Activated T-cell treated with anti-CD3 and anti-CD28 coated beads for 1 hour (primary cell): ENCODE results near the gene SVOP.
"Not testable (repeated sequence)": the region's sequence is repeated elsewhere in the genome, so short reads cannot be mapped to it uniquely, and the experiment has no call there.

ENCODE experiments used
- DNase-seq: peaks from one replicate; pipeline ENCODE4 v3.0.0-alpha.2; 2020; ENCODE audit warnings: low read depth

Gene SVOP

DNA sequence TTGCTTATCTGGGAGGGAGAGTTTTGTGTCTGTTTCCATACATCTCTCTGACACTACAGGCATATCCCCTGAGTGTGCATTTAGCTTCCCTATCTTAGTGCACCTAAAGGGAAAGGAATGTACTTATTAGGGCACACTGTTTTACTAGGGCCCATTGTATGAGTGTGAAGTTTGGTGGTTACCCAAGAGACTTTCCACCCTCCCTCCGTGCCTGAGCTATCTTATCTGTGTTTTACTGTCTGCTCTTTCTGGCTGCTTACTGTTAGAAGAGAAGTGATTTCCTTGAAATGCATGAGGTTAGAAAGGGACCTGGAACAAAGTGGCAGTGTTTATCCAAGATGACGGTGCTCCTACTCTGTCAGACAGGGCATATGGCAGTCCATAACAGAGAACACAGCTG lies 8.5 kb upstream of the SVOP start:
- DNase-seq, result no peak

DNA sequence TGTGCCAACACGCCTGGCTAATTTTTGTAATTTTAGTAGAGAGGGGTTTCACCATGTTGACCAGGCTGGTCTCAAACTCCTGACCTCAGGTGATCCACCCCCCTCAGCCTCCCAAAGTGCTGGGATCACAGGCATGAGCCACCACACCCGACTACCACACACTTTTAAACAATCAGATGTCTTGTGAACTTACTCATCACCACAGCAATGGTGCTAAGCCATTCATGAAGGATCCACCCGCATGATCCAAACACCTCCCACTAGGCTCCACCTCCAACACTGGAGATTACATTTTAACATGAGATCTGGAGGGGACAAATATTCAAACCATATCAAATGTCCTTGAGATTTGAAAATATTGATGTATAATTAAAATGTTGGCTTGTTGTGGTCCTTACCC lies 7.8 kb upstream of the SVOP start:
- DNase-seq, result not testable (repeated sequence)

DNA sequence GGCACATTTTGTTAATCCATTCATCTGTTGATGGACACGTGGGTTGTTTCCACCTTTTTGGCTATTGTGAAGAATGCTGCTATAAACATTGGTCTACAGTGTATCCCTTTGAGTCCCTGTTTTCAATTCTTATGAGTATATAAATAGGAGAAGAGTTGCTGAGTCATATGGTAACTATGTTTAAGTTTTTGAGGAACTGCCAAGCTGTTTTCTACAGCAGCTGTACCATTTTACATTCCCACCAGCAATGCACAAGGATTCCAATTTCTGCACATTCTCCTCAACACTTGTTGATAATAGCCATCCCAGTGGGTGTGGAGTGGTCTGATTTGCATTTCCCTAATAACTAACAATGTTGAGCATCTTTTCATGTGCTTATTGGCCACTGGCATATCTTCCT lies 6.9 kb upstream of the SVOP start:
- no peak for DNase-seq

DNA sequence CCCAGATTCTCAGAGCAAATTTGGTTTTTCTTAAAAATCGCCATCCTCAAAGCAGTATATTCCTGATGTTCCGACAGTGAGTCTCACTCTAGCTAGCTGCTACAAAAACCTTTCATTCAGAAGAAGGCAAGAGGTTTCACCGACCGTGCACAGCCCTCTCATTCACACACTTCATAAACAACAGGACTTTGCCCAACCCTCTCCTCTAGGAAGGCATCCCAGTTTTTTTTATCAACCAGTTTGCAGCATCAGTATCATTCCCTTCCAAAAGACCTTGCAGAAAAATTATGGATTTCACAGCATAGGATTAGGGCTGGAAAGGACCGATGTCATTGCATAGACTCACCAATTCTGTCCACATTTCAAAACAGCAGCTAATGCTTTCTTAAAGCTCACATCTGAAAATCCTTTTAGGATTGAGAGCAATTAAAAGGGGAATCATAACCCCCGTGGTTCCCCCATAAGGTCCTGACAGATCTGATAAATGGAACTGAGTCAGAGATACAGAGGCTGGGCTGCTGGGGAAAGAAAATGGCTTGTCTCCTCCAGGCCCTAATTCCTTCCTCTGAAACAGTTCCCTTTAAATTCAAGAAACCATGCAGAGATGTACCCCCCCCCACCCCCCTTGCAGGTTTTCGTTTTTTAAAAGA lies 597 bp downstream of the SVOP start:
- DNase-seq, result no peak

DNA sequence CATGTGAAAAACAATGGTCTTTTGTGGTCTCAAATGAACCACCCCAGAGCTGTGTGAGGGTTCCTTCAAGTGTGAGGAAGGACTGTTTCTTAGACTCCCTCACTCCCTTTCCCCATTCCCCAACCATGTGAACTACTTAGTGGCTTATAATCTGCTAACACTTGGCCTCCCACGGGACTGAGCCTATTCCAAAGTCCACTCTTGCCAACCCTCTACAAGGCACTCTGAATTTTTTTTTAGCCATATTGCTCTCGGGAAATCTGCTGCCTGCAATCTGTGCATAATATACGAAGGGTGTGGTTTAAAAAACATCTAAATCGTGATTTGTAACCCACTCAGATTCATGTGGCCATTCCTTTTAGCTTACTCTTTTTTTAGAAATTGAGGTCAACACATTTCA lies 2.6 kb downstream of the SVOP start:
- DNase-seq, result no peak

DNA sequence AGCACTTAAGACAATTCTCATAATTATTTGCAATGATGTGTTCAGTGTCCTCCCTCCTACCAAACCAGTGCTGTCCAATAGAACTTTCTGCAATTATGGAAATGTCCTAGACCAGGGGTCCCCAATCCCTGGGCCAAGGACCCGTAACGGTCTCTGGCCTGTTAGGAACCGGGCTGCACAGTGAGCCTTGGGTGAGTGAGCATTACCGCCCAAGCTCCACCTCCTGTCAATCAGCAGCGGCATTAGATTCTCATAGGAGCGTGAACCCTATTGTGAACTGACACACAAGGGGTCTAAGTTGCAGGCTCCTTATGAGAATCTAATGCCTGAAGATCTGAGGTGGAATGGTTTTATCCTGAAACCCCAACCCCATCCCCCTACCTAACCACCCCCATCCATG lies 3.9 kb downstream of the SVOP start:
- no peak for DNase-seq

DNA sequence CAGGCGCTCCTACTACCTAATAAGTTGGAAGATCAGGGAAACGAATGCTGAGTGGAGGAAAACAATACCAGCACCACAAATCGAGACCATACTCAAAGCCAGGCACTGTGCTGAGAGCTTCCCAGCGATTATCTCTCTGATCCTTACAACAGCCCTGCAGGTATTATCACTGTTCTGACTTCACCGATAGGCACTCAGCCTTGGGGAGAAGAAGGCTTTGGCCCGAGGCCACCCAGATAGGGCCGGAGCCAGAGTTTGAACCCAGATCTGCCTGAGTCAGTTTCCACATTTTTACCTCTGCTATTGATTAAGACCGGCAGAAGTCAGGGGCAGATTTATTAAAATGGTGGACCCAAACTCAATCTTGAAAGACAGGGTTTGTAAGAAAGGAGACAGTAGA lies 4.9 kb downstream of the SVOP start:
- no peak for DNase-seq

DNA sequence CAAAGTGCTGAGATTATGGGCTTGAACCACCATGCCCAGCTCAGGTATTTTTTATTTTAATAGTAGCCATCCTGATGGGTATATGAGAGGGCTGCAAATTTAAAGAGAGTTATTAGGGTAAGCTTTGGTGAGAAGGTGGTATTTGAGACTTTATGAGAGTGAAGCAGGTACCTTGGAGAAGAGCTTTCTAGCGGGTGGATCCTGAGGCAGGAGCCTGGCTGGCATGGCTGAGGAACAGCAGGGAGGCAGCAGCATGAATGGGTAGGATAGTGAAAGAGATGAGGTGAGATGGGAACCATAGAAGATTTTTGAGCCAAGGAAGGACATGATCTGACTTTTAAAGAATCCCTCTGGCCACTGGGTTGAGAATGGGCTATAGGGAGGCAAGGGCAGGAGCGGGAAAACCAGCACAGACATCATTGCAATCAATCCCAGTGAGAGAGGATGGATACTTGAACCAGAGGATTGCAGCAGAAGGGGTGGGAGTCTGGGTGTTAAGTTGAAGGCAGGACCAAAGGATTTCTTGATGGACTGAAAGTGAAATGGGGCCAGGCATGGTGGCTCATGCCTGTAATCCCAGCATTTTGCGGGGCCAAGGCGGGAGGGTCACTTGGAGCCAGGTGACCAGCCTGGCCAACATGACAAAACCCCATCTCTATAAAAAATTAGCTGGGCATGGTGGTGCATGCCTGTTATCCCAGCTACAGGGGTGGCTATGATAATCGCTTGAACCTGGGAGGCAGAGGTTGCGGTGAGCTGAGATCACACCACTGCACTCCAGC lies 5.7 kb downstream of the SVOP start:
- DNase-seq, result no peak

DNA sequence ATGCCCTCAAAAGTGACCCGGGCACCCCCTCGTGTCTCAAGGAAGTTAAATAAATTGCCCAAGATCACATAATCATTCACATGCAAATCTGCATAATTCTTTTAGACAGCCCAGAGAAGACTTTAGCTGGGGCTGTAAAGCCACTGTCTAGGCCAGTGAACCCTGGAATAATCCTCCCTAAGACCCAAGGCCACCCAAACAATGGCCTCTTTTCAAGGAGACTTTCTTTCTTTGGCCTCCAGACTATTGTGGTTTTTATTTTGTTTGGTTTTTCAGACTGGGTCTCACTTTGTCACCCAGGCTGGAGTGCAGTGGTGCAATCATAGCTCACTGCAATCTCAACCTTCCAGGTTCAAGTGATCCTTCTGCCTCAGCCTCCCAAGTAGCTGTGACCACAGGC lies 10.6 kb downstream of the SVOP start:
- no peak for DNase-seq

DNA sequence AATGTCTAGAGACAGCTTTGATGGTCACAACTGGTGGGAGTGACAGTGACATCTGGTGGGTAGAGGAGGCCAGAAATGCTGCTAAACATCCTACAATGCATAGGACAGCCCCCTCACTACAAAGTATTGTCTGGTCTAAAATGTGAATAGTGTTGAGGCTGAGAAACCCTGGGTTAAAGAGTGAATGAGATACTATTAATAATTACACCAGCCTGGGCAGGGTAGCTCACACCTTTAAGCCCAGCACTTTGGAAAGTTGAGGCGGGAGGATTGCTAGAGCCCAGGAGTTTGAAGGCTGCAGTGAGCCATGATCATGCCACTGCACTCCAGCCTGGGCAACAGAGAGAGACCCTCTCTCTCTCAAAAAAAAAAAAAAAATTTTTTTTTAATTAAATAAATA lies 11.1 kb downstream of the SVOP start:
- no peak for DNase-seq

DNA sequence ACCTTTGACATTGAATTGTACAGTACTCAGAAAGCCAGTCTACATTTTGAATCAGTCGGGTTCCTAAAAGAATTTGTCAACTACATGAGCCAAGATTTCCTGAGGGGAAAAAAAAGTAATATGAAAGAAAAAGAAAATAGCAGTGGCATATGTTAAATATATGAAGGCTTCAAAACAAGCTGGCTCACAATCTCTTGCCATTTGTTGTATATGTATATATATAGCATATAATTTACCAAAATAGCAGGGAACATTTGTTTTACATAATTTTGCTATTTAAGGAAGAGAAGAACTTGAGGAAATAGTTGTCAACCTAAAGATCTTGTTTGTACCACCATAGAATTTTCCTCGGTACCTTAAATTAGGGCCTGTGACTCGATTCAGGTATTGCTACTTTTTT lies 16.9 kb downstream of the SVOP start:
- DNase-seq, result no peak

DNA sequence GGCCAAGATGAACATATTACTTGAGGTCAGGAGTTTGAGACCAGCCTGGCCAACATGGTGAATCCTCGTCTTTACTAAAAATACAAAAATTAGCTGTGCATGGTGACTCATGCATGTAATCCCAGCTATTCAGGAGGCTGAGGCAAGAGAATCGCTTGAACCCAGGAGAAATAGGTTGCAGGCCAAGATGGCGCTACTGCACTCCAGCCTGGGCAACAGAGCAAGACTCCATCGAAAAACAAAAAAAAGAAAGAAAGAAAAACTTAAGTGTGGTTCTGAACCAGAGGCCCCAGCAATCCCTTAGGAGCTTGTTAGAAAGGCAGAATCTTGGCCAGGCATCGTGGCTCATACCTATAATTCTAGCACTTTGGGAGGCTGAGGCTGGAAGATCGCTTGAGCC lies 24.5 kb downstream of the SVOP start:
- no peak for DNase-seq

DNA sequence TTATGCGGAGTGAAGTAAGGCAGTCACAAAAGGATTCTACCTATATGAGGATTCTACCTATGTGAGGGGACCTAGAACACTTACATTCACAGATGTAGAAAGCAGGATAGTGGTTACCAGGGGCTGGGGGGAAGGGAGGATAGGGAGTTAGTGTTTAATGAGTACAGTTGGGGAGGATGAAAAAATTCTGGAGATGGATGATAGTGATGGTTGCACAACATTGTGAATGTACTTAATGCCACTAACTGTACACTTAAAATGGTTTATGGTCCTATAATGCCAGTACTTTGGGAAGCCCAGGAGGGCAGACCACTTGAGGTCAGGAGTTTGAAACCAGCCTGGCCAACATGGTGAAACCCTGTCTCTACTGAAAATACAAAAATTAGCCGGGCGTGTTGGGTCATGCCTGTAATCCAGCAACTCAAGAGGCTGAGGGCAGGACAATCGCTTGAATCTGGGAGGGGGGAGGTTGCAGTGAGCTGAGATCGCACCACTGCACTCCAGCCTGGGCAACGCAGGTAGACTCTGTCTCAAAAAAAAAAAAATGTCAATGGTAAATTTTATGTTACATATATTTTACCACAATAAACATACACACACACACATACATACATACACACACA lies 25.4 kb downstream of the SVOP start:
- no peak for DNase-seq

DNA sequence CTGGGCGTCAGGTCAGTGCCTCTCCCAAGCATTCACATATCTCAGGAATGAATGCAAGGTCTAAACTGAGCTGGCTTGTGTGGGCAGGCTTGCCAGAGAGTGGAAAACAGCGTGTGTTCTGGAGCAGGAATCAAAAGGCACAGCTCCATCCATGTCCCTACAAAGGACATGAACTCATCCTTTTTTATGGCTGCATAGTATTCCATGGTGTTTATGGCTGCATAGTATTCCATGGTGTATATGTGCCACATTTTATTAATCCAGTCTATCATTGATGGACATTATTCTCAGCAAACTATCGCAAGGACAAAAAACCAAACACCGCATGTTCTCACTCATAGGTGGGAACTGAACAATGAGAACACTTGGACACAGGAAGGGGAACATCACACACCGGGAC lies 30.8 kb downstream of the SVOP start:
- DNase-seq, result not testable (repeated sequence)

DNA sequence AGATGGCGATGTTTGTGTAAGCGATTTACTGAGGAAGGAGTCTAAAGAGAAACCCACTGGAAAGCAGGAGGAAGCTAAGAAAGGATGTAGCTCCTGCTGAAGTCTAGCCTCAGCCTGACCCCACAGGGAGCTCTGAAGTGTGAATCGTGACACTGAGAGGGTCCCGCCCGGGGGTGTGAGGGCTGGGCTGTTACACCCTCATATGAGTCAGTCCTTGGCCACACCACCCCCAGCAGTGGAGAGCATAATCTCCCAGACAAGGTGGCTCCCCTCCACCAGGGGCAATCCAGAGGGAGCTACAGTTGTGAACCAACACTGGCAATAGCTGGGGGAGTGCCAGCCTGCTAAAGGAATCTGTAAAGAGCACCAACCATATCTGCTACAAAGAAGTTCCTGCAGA lies 31.5 kb downstream of the SVOP start:
- DNase-seq, result no peak

DNA sequence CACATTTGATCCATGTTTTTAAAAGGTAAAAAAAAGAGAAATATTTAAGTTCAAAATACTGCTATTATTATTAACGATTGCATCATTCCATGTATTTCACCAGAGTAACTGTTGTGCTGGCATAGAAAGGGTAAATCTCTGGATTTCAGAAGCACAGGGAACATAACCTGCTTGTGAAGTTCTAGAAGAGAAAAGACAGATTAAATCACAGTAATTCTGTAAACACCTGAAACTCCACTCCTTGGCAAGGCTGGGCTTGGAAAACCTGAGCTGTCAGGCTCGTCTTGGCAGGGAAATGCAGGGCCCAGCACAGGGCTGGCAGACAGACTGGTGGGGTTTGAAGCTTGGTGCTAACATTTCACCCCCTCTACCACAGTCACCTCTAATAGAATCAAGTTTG lies 35.1 kb downstream of the SVOP start:
- DNase-seq, result no peak

DNA sequence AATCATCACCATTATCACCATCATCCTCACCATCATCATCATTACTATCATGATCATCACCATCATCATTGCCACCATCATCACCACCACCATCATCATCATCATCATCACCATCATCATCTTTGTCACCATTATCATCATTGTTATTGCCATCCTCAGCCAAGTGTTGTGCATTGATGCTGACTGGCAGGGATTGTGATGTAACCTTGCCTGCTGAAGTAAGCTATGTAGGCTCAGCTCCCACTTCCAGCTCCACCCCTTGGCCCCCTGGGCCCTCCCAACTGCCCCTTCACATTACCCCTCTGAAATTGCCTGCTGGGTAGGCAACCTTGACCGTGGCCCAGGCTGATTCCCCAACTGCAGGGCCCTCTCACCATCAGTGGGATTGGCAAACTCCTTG lies 37.6 kb downstream of the SVOP start:
- no peak for DNase-seq

DNA sequence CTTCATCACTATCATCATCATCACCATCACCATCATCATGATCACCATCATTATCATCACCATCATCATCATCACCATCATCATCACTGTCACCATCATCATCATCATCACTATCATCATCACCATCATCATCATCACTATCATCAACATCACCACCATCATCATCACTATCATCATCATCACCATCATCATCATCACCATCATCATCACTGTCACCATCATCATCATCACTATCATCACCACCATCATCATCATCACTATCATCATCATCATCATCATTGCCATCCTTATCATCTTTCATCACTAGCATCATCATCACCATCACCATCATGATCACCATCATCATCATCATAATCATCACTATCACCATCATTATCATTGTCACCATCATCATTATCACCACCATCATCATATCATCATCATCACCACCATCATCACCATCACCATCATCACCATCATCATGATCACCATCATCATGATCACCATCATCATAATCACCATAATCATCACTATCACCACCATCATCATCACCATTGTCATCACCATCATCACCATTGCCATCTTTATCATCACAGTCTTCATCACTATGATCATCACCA lies 38.1 kb downstream of the SVOP start:
- no peak for DNase-seq

DNA sequence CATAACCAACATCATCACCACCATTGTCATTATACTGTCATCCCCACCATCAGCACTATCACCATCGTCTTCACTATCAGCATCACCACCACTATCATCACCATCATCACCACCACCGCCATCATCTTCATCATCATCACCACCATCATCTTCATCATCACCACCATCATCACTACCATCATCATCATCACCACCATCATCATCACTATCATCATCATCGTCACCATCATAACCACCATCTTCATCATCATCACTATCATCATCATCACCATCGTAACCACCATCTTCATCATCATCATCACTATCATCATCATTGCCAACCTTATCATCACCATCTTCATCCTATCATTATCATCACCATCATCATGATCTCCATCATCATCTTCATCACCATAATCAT lies 39.0 kb downstream of the SVOP start:
- DNase-seq, result no peak

DNA sequence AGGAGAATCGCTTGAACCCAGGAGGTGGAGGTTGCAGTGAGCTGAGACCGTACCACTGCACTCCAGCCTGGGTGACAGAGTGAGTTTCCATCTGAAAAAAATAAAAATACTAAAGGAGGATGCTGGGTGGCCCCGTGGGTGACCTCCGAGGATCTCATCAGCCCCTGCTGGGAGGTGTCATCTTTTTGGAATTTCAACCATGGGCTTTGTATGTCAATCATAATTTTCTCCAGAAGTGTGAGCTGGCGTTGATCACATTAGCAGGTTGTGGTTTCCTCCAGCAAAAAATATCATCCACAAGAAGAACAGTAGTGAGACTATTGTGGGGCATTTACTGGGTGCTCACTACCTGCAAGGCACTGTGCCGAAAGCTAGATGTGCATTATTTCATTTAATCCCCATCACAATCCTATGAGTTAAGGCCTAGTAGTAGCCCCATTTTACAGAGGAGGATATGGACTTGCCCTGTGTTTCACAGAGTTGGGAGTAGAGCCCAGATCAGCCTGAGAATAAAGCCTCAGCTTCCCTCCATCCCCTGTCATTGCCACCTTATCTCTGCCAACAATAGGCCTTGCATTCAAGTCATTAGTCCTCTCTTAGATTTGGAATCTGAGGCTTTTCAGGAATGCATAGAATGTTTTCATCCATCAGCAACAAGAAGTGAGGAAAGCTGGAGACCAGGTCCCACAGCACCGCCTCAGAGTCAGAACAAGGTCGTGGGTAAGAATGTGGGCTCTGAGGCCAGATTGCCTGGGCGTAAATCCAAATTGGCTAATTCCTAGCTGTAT lies 39.8 kb downstream of the SVOP start:
- DNase-seq, result no peak

DNA sequence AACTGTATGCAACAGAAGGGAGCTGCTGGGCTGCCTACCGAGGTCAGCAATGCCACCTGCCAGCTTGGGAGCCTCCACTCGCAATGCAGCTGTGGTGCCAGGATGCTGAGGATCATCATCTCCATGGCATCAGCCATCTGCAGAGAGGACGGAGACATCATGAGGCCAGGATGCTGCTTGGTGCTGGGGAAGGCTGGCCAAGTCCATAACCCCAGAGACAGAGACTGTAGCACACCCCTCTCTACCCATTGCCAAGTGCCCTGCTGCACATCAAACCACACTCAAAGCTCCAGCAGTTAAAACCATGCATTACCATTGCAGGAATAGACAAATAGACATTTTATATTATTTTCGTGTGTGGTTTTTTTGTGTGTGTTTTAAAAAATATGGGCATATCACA lies 43.5 kb downstream of the SVOP start:
- DNase-seq, result no peak

DNA sequence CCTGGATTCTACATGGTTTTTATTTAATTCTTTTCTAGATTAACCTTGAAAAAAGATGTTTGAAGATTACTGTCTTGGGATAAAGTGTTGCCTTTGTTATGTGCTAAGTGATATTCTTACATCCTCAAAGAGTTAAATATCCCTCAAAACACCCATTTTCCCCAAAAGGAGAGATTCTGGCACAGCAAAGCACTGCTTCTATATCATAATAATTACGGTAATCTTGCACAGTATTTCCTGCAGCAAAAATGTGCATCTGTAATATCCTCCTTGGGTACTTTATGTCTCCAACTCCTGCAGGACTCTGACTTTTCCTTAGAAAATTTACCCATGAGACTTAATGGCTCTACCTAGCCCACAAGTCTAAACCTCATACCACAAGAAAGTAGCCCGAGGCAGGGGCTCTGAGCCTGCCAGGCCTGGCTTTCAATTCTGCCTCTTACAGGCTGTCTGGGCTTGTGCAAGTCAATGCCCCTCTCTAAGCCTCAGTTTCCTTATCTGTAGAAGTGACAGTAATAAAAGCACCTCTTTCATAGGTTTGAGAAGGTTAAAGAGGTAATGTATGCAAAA lies 45.8 kb downstream of the SVOP start:
- DNase-seq, result no peak
